GM18909 (cell line): ENCODE data around the gene NARF.
"Not testable (repeated sequence)": the region's sequence is repeated elsewhere in the genome, so short reads cannot be mapped to it uniquely, and the experiment has no call there.

Experiments used
- ATAC-seq: cut with Tn5 transposase; IDR thresholded peaks from one replicate; pipeline ENCODE4 v1.9.1; 2021; ENCODE audit warnings: mild to moderate bottlenecking; ENCODE audit not compliant: unreplicated experiment, poor library complexity

The NARF gene

DNA sequence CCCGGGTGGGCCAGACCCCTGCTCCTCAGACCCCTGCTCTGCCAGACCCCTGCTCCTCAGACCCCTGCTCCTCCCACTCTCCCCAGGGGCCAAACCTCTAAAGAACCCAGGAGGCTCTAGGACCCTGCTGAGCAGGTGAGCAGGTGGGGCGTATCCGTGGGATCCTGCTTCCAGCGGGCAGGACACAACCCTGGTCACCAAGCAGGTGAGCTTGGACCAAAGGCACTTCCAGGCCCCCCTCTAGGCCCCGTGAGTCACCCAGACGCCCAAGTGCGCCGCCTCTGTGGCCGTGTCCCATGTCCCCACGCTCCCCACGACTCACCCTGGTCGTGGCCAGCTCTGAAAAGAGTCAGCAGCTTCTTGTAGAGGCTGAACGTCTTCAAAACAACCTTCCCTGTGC, 13.0 kb upstream of the NARF start:
- no peak for ATAC-seq

DNA sequence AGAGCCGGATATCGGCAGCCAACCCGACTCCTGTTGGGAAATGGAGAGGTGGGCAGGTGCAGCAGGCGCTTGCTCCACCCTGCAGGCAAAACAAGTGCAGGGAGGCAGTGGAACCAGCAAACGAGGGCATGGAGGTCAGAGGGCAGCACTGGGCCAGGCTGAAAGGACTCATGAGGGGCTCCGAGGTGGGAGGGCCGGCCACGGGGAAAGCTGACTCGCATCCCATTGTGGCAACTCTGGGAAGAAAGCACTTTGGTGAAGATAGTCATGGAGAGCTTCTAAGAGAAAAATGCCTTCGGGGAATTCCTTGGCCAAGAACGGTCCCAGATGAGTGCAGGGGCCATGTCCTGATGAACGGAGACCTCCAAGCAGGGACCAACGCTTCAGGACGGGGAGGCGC, 12.4 kb upstream of the NARF start:
- ATAC-seq = no peak

DNA sequence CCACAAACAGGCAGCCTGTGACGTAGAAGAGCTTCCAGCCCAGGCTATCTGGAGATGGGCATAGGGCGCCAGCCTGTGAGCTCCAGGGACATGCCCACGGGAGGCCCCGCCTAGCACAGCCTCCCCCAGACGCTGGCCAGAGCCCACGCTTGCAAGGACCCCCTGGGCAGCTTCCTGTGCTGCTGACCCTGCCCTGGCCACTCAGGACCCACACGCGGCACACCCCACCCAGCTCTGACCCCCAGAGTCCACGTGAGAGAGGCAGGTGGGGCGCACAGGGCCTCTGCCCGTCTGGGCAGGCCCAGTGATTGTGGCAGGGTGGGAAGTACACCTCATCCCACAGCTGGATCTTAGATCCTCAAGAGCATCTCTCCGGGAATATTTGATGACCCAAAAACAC, 11.9 kb upstream of the NARF start:
- ATAC-seq = no peak

DNA sequence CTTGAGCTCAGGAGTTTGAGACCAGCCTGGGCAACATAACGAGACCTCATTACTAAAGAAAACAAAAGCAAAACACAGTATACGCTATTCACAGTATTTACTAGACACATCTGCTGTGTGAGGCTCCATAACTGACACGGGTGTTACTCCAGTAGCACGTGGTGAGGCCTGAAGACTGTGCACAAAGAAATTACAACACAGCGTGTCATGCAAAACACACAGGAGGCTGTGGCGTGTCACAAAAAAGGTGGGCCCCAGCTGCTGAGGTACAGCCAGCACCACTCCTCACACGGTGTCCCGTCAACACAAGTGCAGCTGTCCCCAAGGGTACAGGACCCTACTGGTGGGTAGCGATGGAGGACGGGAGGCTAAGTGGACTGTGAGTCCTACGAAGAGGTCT, 10.7 kb upstream of the NARF start:
- no peak for ATAC-seq

DNA sequence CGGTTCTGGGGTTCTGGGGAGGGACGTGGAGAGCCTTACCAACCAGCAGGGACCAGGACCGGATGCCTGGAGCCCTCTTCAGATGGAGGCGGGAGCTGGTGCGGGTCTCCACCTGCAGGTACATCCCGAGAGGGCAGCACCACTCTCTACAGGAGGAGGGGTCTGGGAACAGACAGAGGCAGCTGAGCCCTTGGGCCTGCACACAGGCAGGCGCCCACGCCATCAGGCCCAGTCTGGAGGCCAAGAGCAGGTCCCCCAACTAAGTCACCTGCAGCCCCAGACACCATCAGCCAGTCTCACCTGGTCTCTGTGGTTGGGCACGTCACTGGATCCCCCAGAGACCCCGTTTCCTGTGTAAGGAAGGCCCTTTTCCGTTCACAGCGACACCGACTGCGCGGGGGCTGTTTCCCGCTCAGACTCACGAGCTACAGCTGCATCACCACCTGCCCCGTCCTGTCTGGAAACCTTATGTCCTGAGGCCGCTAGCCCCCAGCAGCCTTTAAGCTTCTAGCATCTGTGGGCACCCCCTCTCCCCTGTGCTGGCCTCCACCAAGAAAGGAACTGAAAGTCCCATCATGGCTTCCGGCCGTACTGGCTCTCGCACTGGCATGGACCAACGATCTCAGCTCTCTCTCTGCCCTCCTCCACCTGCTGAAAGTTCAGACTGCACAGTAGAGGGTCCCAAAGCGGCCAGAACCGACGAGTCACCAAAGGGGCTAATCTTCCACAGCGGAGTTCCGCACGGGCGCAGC, 9.2 kb upstream of the NARF start:
- ATAC-seq = peak; percentile 66

DNA sequence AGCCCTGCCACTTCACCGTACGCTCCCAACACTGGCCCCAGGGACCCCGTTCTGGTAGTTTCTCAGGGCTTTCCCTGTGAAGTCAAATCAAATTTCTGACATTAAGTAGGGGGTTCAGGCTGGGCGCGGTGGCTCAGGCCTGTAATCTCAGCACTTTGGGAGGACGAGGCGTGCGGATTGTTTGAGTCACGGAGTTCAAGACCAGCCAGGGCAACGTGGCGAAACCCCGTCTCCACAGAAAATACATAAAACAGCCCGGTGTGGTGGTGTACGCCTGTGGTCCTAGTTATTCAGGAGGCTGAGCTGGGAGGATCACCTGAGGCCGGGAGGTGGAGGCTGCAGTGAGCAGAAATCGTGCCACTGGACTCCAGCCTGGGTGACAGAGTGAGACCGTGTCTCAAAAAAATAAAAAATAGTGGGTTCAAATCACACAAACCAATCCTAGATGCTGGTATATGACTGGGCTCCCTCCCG, 8.6 kb upstream of the NARF start:
- no peak for ATAC-seq

DNA sequence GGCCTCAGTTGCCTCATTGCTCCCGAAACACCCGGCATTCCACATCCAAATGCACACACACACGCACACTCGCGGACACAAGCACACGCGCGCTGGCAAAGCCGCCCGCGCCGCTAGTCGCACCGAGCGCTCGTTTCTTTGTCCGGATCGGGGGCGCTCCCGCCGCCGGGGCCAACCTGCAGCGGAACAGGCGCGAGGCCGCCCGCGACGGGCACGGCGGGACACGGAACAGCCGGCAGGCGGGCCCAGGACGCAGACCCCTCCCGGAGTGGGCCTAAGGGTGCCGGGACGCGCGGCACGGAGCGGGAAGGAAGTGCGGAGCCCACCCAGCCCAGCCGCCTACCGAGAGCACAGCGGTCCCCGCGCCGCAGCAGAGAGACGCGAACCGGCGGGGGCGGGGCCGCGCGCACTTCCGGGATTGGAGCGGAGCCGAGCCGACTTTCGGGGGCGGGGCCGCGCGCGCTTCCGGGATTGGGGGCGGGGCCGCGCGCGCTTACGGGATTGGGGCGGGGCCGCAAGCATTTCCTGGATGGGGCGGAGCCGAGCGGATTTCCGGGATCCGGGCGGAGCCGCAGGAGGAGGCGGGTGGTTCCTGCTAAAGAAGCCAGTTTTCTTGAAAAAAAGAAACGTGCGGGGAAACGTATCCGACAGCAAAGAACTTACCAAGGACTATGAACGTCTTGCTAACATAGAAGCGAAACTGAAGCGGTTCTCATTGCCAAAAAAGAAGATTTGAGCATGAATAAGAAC, 8.0 kb upstream of the NARF start, which contains the start of gene CYBC1:
CYBC1 (minus strand) TSS at position 396 of the 750 bp plus-strand sequence. CDS start 1,498 bp downstream, outside the sequence.
- peak; percentile 73 for ATAC-seq

DNA sequence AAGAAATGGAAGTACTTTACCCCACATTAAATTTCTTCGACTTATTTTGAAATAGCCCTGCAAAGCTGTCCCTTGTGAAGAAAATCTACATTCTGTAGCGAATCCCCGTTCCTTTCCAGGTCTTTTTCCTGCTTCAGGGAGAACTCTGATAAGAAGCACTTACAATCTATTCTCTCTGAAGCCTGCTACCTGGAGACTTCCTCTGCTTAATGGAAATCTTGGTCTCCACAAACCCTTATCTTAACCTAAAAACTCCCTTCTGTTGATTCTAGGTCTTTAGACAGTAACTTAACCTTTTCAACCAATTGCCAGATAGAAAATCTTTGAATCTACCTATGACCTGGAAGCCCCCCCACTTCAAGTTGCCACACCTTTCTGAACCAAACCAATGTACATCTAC, 6.4 kb upstream of the NARF start:
- no peak for ATAC-seq

DNA sequence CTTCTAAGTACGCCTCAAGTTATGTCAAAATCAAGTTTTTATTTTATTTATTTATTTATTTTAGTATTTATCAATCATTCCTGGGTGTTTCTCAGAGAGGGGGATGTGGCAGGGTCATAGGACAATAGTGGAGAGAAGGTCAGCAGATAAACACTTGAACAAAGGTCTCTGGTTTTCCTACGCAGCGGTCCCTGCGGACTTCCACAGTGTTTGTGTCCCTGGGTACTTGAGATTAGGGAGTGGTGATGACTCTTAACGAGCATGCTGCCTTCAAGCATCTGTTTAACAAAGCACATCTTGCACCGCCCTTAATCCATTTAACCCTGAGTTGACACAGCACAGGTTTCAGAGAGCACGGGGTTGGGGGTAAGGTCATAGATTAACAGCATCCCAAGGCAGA, 5.4 kb upstream of the NARF start:
- not testable (repeated sequence) for ATAC-seq

DNA sequence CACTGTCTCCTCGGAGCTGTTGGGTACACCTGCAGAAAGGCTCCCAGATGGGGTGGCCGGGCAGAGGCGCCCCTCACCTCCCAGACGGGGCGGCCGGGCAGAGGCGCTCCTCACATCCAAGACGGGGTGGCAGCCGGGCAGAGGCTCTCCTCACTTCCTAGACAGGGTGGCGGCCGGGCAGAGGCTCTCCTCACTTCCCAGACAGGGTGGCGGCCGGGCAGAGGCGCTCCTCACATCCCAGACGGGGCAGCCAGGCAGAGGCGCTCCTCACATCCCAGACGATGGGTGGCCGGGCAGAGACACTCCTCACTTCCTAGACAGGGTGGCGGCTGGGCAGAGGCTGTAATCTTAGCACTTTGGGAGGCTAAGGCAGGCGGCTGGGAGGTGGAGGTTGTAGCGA, 4.8 kb upstream of the NARF start:
- not testable (repeated sequence) for ATAC-seq

DNA sequence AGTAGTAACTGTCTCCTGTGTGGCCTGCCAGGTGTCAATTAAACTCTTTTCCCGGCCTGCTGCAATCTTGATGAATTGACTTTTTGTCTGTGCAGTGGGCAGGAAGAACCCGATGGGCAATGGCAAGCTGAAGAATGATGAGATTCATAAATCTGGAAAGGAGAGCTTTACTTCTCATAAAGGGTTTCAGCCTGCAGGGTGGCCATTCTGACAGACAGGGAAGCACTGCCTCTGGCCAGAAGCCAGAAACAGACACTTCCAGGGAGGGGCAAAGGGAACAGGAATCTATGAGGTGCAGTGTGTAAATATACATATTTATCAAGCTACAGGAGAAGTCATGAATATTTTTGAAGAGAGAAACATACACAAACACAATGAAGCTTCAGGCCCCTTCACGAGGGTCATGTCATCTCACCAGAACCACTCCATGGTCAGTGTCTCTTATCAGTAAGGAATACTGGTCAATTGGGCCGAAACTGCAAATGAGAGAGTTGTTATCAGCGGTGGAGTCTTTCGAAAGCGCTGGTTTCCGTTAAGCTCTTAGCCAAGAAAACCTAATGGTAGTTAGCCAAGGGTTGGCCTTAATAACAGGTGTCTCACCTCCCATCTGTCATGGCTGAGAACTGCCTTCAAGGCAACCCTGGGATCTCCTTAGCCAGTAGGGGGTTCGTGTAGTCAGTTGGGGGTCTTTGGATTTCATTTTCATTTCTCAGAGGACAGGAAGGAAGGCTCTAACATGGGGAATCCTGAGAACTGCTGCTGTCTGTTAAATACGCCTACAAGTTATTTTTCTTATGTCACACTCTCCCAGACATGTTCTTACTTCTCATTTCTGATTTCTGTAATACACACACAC, 1.2 kb upstream of the NARF start:
- no peak for ATAC-seq

DNA sequence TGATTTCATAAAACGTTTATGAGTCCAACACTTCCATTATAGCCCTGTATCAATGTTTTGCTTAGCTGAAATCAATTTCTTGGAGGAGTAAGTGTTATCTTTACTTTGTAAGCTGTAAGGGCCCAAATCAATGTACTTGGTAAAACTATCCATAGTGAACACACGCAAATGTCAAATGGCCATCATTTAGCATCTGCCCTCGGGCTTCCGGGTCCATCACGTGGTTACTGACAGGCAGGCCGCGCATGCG, 687 bp upstream of the NARF start:
- no peak for ATAC-seq

DNA sequence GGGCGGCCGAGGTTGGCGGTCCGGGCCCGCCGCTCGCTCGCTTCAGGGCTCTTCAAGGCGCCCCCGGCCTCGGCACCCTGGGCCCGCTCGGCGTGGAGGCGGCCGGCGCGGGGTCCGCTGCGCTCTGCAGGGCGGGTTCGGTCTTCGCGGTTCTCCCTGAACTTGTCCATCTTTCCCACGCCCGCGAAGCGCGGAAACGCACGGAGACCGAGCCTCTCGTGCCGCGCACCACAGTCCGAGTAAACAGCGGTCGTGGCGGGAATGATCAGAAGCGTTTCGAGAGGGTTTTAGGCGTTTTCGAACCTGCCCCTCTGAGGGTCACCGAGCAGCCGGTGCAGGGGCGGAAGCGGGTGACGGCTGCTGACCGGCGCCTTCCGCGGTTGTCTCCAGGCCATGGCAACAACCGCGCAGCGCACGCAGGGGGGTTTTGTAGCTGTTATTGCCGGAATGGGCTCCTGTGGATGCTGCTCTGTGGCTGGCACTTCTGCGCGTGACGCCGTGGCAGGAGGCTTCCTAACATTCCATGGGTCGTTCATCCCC, 414 bp downstream of the NARF start:
- peak; percentile 4 for ATAC-seq

DNA sequence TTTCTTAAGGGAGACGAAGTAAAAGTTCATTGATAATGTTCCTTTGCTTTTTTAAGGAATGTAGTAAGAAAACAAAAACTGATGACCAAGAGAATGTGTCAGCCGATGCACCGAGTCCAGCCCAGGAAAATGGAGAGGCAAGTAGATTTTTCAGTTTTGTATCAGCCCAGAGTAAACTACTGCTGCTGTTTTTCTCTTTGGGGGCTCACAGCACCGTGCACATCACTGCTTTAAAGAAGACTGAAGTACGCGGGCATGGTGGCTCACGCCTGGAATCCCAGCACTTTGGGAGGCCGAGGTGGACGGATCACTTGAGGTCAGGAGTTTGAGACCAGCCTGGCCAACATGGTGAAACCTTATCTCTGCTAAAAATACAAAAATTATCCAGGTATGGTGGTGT, 1.4 kb downstream of the NARF start:
- not testable (repeated sequence) for ATAC-seq

DNA sequence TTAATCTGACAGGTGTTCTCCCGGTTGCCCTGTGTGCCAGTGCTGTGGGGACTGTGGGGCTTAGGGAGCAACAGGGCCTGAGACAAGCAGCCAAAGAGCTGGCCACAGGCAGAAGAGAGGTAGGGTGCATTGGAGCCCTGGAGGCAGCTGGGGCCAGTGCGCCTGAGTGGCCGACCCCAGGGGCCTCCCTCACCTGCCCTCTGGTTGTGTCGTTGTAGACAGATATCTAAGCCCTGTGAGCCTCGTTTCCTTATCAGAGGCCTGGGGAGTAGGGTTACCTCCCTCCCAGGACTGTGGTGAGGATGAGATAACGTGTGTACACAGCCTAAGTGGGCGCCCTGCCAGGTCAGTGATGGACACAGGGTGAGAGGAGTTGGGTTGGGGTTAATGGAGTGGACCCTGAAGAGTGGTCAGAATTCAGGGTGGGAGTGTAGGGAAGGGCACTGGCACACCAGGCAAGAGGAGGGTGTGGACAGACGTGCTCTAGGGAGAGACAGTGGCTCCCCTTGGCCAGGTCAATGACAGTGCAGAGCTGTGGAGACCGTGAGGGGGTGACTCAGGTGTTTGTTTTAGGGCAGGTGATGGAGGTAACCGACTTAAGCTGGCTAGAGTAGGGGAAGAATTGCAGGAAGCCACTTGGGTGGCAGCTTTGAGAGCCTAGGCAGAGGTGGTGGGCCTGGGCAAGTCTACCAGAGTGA, 3.4 kb downstream of the NARF start:
- ATAC-seq = no peak

DNA sequence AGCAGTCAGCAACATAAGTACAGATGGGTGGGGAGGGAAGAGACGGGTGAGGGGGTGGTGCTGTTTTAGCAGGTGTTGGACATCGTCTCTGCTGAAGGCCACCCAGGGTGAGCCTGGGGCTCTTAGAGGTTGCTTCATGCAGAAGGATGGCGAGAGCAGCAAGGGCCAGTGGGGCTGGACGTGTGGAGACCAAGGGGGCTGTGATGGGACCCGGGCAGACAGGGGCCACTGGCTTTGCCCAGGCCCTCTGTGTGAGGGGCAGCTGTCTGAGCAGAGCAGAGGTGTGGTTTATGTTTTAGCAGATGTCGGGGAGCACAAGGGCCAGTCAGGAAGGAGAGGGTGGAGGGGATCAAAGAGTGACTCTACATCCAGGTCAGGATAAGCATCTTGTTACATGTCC, 4.8 kb downstream of the NARF start:
- no peak for ATAC-seq

DNA sequence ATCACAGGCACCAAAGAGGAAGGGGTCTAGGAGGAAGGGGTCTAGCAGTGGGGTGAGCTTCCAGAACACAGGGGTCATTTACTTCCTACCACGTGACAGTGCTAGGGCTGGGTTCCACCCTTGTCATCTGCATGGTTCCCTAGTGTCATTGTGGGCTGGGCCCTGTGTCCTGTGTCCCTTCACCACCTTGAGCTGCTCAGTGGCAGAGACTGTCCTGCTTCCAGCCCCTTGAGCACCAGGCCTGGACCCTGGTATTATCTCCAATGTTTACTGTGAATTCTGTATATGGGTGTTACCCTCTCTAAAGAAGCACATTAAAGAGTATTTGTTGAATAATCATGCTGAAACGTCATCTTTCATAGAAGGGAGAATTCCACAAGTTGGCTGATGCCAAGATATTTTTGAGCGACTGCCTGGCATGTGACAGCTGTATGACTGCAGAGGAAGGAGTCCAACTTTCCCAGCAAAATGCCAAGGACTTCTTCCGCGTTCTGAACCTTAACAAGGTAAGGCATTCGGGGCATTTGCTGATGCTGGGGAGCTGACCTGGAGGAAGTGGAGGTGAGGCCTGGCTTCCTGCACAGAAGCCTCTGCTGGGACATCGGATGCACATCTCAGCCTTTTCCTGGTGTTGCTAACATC, 5.5 kb downstream of the NARF start:
- ATAC-seq = no peak

DNA sequence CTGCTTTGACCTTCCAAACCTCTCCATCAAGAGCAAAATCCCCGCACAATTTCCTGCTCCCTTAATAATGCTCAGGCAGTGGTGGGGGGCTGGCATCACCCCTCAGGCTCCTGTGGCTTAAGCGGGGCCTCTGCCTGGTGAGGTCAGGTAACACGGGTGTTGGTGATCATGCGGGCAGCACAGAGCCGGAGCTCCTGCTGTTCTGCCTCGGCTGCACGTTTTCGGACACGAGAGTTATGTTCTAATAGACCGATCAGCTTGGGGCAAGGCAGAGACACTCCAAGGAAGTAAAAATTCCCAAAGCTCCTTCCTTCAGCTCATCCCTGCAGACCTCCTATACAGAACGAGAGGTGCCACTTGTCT, 6.0 kb downstream of the NARF start:
- ATAC-seq = no peak

DNA sequence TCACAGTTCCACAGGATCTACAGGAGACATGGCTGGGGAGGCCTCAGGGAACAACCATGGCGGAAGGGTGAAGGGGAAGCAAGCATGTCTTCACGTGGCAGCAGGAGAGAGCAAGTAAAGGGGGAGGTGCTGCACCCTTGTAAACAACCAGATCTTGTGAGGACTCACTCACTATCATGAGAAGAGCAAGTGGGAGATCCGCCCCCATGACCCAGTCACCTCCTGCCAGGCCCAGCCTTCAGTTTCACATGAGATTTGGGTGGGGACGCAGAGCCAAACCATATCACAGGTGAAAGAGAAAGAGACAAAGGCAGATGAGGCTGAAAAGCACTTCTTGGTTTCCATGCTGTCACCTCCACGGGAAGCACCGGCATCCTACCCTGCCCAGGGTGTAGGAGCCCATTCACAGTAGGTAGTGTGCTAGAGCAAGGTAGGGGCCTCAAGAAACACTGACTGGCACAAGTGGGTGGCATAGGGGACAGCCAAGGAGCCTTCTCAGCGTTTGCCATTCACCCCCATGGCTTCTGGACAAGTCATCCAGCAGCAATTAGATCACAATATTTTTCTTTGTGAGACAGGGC, 6.6 kb downstream of the NARF start:
- ATAC-seq = no peak
